ENCODE measurements around the gene TUBGCP3. TPM values are rescaled to one million over a fixed set of nuclear protein-coding genes. Genes with fewer than 3 reads are reported as not detected.
"Not testable (repeated sequence)": the region's sequence is repeated elsewhere in the genome, so short reads cannot be mapped to it uniquely, and the experiment has no call there.

TUBGCP3 gene
- total RNA-seq, 1 donor from 2014 or later, result 14.9 TPM

DNA sequence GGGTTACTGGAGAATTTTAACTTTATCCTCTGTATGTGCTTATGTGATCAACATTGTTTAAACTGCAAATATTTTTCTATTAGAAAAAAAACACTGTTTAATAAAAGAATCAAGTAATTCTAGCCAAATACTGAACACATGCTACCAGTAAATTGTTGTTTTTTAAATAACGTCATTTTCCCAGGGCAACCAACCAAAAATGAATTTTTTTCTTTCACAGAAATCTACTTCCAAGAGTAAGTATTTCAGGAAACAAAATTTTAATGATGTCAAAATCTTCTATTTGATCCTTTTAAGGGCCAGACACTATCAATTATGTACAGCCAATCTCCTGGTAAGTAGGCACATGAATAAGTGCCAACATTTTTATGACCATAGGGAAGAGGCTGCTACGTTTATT, 57.1 kb downstream of the TUBGCP3 start:
- DNase-seq (ENCODE audit: low read depth in 2 of 2), result no peak

DNA sequence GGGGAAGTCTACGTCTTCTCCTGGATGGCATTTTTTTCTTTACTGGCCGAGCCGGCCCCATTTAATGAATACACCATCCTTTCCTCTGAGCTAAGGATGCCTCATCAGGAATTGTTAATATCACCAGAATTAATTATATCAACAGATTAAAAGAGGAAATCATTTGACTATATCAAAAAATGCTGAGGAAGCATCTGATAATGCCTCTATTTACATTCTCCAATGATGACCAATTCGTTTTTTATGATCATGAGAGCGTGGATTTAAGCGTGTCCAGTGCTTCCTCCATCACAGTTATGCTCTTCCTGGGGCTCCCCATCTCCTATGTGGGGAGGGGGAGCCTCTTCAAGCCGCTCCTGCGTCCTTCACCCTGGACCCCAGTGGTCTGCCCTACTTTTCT, 58.7 kb downstream of the TUBGCP3 start:
- DNase-seq (ENCODE audit: low read depth in 2 of 2), result no peak

DNA sequence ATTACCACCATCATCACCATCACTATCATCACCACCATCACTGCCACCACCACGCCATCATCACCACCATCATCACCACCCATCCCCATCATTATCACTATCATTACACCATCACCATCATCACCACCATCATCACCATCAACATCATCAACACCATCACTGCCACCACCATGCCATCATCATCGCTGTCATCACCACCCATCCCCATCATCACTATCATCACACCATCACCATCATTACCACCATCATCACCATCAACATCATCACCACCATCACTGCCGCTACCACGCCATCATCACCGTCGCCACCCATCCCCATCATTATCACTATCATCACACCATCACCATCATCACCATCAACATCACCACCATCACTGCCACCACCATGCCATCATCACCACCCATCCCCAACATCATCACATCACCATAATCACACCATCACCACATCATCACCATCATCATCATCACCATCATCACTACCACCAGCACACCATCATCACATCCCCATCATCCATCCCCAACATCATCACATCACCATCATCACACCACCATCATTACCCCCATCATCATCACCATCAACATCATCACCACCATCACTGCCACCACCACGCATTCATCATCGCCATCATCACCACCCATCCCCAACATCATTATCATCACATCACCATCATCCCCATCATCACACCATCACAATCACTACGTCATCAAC, 61.7 kb downstream of the TUBGCP3 start:
- DNase-seq (ENCODE audit: low read depth in 2 of 2), result no peak

DNA sequence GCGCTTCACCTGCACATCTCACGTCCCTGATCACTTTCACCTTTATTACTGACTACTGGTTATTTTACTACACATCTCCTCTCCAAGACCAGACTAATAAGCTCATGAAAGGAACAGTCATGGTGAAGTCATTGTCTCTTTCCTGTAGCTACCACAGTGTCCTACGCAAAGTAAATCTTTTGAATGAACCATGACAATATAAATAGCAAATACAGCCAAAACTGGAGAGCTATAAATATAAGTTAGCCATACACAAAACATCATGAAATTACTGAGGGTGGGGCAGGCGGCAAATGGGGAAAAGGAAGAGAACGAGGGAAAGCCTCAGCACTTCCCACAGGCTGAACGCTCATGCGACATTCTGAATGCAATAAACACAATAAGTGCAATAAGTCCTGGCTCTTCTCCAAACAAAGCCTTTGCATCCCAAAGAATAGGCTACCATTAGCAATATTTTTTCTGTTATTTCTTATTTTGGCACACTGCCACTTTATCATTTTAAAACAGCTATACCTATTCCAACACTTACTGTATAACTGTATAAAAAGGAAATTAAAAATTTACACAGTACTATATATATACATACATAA, 62.5 kb downstream of the TUBGCP3 start:
- DNase-seq (ENCODE audit: low read depth in 2 of 2), result peak; percentile 64 to 65

DNA sequence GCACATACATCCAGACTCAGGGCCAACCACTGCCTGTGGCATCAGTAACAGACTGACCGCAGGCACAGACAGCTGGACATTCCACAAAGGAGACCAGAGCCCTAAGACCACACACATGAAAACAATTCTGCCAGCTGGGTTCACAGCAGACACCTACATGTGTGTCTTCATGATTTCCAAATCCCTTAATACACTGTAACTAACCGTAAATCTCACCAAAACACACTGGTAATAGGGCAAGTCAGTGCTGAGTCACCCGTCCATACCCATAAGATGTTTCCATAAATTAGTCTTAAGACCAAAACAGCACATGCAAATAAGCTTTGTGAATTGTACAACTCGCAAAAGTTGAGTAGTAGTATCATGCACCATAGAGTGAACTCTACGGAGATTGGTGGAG, 65.4 kb downstream of the TUBGCP3 start:
- DNase-seq (ENCODE audit: low read depth in 2 of 2), result no peak

DNA sequence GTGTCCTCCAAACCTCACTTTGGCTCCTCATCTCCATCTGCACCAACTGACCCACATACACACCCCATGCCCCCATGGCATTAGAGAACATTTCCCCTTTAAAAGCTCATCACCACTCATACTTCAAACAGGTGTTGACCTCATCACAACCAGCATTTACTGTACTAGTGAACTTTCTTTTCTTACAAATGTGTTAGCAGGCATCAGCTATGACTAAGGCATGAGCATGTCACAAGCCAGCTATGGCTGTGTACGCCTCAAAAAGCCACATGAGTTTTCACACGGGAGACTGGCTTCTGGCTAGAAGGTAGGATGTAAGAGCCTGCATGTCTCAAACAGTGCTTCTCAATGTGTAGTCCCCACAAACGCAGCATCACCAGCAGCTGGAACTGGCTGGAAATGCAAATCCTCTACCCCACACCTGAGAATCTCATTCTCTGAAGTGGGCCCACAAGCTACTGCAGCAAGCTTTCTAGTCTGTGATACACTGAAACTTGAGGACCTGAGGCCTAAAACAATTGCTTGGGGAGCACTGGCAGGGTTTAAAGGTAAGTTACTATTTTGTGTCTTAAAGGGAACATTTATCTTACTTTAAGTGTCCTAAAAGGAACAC, 66.8 kb downstream of the TUBGCP3 start:
- DNase-seq (ENCODE audit: low read depth in 2 of 2), result no peak

DNA sequence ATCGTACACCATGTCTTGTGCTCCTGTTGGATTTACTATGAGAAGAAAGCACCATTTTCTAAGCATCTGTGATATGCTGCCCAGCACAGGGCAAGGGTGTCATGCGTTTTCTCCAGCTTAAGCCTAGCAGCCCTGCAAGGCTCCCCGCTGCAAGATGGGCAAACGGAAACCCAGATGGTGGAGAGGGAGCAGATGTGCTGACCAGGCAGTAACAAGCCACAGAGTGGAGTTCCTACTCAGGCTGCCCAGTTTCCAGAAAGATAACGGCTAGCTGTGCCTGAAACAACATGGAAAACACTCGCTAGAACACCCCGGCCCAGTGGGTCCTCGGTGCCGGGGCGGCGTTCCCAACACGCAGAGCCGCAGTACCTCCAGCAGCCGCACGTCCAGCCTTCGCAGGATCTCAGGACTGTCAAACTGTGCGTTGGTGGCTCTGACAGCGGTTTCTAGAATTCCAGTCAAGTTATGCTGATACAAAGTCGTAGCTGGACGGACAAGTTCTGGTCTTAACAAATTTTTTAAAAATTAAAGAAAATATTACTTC, 68.4 kb downstream of the TUBGCP3 start:
- DNase-seq (ENCODE audit: low read depth in 2 of 2), result no peak

DNA sequence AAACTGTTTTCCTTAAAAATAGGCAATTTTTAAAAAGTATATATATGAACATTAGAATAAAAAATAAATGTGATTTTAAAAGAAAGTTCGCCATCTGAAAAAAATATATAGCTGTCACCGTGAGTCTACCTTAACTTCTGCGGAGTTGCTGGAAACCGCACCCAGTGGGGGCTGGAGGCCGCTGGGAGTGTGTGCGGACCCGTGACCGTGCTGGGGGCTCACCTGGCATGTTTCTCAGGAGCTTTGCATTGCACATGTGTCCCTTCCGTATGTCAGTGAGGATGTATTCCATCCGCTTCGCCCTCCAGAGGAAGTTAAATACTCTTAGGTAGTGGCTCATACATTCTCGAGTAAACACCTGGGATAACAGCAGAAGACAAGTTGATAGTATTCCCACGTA, 71.7 kb downstream of the TUBGCP3 start:
- DNase-seq (ENCODE audit: low read depth in 2 of 2), result no peak

DNA sequence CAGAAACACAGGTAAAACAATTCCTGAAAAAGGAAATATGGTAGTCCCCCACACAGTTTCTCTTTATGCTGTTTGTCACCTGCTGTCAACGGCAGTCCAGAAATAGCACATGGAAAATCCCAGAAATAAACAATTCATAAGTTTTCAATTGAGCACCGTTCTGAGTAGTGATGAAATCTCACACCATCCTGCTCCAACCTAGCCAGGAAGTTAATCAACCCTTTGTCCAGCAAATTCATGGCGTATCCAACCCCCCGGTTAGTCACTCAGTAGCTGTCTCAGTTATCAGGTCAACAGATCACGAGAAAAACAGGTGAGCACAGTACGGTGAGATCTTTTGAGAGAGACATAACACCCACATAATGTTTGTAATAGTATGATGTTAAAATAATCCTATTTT, 74.2 kb downstream of the TUBGCP3 start:
- peak; percentile 51 to 58 for DNase-seq (ENCODE audit: low read depth in 2 of 2)

DNA sequence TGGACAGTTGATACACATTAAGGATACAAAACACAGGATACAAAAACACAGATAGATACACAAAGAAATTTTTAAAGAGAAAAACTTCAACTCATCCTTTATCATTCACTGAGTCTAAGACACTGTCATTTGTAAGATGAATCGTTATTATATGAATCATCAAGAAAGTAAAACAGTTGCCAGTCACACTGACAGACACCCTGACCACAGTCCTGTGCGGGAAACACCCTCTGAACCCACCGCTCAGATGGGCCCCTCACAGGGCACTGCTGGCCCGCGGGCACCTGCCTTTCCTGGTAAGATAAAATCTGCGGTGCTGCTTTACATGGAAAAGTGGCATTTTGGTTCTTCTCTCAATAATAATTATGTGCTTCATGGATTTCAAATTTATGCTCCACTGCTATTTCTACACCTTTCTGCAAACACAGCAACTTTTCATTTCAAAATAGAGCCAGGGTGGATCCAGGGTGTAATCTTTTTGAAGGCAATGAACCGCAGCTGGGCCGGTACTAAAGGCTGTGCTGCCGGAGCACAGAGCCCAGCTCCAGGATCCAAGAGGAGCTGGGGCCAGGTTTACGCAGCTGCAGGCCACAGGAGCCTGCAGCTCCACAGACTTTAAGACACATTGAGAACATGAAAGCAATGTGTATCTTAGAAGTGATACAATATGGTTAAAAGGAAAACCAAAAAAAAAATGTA, 76.8 kb downstream of the TUBGCP3 start:
- DNase-seq (ENCODE audit: low read depth in 2 of 2), result no peak

DNA sequence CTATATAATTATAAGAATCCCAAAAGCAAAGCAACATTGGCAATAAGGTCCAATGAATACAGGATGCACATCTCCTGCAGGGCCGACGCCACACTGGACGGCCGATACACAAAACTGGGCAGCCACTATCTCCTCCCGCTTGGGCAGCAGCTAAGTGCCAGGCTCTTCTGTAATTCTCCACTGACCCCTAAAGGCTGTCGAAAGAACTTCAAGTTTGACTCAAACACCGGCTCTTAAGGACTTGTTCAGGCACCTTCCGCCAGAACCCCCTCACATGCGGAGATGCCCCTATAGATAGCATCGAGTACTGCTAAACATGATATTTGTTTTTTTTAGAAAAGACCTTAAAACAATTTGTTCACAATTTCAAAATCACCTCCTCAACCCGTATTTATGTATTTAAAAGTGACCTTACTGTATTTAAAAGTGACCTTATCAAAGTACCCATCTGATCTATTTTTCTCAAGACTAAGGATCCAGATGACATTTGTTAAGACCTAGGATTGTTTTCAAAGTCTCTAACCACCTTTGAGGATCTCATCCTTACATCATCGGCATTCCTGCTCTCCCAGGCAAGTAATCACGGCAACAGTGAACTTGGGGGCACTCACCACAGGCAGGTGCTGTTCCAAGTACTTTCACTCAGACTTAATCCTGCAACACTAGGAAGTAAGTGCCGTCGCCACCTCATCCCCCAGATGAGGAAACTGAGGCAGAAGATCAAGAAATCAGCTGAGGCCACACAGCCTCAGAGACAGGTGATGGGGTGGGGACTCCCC, 77.8 kb downstream of the TUBGCP3 start:
- peak; percentile 62 to 77 for DNase-seq (ENCODE audit: low read depth in 2 of 2)

DNA sequence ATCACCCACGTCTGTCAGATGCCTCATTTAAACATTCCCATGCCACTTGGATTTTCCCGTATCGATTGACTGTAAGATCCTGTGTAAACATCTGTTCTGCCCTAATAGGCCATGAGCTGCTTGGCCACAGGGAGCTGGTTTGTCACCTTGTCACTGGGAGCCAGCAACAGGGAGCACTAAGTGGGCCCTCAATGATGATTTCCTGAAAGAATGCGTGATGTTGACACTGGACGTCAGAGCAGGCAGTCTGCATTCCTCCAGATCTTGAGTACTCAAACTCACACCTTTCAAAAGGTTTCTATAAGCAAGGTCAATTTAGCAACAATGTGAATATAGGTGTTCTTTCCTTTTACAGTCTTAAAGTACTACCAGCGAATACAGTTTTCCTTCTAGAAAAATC, 78.8 kb downstream of the TUBGCP3 start:
- no peak for DNase-seq (ENCODE audit: low read depth in 2 of 2)

DNA sequence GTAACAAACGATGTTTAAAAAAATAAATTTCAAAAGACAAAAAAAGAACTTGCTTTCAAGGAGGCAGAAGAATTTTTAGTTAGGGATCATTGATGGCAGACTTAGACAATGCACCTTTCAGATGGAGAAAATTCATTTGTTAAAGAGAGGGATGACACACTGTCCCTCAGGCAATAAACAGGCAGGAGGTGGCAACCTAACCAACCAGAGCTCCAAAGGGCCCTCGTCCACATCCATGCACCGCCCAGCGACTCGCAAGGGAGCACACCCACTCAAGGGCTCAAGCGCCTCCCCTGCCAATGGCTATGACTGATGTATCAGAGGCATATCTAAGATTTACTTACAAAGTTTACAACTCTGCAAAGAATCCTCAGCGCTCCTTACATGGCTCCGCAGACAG, 81.9 kb downstream of the TUBGCP3 start:
- DNase-seq (ENCODE audit: low read depth in 2 of 2), result no peak

DNA sequence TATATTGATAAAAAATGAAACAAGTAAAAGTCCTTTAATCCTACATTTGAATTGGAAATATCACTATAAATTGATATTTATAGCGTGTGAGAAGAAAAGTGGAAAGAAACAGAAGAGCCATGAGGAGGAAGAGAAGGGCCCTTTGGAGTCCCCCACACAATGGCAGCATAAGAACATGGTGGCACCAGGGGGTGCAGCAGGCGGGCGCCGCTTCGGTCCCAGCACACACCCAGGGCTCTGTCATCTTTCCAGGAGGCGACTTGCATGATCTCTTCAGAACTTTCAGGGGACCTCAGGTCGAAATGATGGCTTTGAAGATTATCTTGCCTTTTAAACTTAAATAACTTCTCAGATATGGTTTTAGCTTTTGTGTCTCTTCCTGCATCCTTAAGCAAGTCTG, 91.8 kb downstream of the TUBGCP3 start:
- no peak for DNase-seq (ENCODE audit: low read depth in 2 of 2)

DNA sequence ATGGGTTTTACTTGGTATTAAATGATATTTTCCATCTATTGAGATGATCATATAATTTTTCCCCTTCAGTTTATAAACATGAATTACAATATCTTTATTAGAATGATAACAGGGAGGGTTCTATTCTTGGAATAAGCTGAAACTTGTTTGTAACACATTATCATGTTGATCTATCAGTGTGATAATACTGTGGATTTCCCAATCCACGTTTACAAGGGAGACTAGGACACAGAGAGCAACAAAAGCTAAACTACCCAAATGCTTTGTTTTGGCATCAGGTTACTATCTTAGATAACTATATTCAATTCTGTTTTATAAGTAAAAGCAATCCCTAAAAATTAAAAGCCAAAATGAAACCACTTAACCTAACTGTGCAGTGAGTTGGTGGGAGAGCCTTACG, 92.5 kb downstream of the TUBGCP3 start:
- no peak for DNase-seq (ENCODE audit: low read depth in 2 of 2)

DNA sequence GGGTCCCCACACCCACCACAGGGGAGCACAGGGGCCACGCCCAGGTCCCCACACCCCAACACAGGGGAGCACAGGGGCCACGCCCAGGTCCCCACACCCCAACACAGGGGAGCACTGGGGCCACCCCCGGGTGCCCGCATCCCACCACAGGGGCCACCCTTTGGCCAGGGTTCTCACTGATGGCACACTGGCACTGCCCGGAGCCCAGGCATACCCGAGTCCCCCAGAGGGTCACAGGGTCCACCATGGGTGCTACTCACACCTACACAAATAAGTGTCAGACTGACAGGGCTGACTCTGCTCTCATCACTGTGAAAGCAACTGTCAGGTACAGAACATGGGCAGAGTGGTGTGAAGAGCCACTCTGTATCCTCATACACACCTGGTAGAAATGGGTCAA, 98.8 kb downstream of the TUBGCP3 start:
- no peak for DNase-seq (ENCODE audit: low read depth in 2 of 2)

DNA sequence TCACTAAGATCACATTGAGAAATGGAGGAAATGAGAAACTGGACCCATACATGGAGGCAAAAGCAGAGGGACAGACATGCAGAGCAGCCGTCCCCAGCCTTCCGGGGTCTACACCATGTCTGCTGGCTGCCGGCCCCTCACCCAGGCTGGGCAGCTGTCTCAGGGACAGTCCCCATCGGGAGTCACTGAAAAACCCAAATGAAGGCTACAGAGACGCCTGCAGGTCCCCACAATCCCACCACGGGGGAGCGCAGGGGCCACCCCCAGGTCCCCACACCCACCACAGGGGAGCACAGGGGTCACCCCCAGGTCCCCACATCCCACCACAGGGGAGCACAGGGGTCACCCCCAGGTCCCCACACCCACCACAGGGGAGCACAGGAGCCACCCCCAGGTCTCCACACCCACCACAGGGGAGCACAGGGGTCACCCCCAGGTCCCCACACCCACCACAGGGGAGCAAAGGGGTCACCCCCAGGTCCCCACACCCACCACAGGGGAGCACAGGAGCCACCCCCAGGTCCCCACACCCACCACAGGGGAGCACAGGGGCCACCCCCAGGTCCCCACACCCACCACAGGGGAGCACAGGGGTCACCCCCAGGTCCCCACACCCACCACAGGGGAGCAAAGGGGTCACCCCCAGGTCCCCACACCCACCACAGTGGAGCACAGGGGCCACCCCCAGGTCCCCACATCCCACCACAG, 99.5 kb downstream of the TUBGCP3 start:
- not testable (repeated sequence) for DNase-seq (ENCODE audit: low read depth in 2 of 2)

DNA sequence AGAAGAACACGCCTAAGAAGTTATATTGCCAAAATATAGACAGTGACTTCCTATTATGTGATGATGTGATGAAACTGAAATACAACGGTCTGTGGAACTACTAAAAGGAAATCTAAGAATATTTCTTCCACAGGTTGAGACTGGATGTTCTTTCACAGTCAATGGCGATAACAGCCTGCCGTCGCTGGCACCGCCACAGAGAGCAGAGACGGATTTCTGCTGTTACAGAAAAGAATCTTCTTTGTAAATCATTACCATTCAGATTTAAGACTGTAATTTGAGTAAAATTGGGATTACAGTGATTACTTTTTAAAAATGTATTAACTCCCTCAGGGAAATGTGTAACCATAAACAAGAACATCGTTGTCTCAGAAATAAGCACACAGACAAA, 100.8 kb downstream of the TUBGCP3 start:
- DNase-seq (ENCODE audit: low read depth in 2 of 2), result no peak

DNA sequence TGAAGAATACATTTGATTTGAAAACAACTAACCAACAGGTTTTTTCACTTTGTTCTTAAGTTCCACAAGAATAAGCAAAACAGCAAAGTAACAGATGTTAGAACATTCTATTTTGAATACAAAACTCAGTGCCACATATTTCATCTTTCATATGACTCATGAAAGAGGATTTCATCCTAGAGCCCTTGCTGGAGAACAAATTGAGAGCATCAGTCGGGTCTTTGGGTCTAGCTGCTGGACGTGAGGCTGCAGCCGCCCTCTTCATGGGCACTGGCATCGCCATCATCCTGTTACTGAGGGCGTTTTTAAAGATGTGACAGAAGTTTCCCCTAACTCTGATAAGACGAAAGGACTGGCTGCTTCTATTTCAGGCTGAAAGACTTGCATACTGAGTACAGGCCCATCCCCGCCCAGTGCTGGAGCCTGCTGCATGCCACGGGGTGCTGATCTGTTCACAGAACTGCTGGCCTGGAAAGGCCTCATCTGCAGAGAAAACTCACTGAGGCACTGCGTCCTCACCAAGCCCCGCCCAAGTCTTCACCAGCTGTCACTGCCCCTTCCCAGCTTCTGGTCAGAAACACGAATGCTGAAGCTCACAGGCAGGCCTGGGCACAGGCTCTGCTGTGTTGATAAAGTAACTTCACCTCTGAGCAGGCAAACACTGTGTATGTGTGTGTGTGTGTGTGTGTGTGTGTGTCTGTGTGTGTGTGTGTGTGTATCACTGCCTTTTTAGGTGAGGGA, 101.4 kb downstream of the TUBGCP3 start:
- no peak for DNase-seq (ENCODE audit: low read depth in 2 of 2)

DNA sequence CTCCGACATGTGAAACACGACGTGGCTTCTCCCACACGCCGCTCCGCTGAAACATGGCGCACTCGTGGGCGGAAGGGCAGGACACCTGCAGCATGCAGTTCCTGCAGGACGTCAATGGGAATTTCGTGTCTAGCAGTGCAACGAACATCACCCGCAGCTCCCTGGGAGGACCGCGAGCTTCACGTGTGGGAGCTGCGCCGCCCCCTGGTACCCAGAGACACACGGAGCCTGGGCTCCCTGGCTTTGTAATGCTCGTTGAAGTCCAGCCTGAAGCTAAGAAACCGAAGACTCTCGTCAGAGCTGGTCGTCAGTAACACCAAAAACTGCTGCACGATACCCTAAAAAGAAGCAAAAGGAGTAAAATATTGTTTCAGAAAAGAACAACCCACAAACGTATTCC, 102.1 kb downstream of the TUBGCP3 start:
- not testable (repeated sequence) for DNase-seq (ENCODE audit: low read depth in 2 of 2)

All from lung microvascular endothelial cell (primary cell).